ENCODE results near the gene HLA-DOA.

The HLA-DOA gene

DNA sequence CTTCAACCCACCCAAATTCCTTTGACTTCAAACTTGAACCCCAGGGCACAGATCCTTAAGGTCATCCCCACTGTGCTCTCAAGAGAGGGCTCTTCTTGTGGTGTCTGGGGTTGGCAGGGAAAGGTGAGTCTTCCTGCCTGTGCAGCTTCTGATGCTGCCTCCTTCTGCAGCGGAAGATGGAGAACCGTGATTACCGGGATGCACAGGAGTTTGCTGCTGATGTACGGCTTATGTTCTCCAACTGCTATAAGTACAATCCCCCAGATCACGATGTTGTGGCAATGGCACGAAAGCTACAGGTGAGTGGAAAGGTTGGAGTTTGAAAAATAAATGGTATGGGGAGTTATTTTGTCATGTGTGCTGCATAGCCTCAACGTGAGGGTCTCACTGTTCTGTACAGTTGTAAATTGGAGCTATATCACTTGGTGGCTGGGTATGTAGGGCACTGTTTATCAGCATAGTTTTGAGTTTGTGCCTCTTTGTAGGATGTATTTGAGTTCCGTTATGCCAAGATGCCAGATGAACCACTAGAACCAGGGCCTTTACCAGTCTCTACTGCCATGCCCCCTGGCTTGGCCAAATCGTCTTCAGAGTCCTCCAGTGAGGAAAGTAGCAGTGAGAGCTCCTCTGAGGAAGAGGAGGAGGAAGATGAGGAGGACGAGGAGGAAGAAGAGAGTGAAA, 32.0 kb downstream of the HLA-DOA start:
- DNase-seq, result no peak

DNA sequence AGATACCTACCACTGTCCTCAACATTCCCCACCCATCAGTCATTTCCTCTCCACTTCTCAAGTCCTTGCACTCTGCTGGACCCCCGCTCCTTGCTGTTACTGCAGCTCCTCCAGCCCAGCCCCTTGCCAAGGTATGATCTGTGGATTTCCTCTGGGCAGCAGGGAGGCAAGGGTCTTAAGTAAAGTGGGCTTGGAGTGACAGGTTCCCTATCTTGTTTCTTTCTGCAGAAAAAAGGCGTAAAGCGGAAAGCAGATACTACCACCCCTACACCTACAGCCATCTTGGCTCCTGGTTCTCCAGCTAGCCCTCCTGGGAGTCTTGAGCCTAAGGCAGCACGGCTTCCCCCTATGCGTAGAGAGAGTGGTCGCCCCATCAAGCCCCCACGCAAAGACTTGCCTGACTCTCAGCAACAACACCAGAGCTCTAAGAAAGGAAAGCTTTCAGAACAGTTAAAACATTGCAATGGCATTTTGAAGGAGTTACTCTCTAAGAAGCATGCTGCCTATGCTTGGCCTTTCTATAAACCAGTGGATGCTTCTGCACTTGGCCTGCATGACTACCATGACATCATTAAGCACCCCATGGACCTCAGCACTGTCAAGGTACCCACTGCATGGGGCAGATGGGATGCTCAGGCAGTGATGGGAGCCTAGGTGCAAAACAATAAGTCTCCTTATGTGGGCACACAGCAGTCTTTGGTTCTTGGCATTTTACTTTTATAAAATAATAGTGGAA, 32.9 kb downstream of the HLA-DOA start:
- no peak for DNase-seq

DNA sequence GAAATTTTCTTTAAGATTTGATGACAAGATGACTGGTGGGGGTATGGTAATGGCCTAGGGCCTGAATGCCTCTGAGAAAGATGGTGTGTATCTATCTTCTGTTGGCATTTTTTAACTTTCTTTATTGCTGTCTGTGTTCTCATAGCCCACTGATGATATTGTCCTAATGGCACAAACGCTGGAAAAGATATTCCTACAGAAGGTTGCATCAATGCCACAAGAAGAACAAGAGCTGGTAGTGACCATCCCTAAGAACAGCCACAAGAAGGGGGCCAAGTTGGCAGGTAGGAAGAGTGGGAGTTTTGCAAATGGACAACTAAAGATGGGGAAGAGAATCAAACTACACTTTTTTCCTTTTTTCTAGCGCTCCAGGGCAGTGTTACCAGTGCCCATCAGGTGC, 33.5 kb downstream of the HLA-DOA start:
- no peak for DNase-seq

DNA sequence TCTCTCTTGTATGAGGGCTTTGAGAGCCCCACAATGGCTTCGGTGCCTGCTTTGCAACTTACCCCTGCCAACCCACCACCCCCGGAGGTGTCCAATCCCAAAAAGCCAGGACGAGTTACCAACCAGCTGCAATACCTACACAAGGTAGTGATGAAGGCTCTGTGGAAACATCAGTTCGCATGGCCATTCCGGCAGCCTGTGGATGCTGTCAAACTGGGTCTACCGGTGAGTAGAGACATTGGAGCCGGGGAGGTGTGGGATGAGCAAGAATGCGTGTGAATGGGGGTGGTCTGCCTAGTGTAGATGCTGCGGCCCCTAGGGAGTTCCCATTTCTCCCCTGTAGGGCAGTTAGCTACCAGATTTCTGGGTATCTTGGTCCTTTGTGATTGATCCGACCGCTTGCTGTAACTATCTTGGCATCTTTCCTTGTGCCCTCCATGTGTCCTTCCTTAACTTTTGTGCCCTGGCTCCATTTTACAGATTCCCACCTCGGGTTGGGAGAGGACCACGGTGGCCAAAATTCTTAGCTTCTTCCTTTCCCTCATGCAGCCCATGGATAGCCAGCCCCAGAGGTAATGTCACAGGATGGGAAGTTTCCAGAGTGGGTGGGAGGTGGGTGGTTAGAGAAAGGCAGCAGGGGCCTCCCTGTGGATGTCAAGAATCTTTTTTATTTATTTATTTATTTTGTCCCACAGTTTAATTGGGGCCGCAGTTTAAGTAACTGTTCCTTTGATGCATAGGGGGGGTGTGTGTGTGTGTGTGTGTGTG, 34.7 kb downstream of the HLA-DOA start:
- no peak for DNase-seq

DNA sequence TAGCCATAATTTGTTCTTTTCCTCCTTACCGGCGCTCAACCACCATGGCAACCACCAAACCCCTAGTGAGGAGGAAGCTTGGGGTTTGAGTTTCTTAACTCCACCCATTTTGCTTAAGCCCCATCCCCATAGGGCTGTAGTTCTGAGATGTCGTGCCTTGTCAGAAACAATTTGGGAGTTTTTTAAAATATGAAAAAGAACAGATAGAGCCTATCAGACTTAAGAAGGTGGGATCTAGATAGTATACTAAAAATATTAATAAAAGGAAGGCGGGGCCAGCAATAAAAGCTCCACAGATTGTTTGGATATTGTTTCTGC, 35.4 kb downstream of the HLA-DOA start:
- no peak for DNase-seq

DNA sequence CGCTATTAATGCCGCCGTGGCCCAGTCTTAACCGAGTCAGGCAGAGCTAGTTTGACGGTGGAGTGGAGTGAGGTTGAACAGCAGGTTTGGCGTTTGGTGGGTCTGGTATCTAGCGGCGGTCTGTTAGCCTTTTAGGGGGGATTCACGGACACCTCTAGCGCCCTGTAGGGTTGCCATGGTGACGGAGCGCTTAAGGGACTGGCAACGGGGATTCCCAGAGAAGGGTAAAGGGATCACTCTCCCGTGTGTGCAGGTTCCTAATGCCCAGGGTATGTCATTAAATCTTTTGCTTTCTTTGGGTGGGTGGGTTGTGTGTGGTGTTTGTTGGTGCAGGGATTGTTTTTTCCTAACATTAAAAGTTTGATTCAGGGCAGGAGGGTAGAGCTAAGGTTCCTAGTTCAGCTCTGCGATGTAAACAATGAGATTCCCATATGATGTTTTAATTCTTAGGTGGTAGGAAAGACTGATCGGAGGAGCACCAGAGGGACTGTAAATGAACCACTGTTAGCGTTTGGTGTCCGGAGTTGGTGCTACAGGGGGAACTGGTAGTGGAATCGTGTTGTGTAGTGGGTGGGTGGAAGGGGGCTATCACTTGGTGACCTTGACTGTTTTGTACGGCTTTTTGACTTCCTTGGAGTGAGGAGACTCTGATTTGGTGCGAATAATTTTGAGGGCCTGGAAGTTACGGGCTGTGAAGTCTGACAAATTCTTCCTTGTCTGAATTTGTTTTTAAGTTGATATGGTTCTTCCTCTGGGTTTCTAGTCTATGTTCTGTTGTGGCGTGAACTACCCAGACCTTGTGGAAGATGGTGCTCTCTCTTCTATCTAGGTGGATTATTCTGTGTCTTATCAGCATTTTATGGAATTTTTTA, 36.0 kb downstream of the HLA-DOA start:
- peak; percentile 49 for DNase-seq

DNA sequence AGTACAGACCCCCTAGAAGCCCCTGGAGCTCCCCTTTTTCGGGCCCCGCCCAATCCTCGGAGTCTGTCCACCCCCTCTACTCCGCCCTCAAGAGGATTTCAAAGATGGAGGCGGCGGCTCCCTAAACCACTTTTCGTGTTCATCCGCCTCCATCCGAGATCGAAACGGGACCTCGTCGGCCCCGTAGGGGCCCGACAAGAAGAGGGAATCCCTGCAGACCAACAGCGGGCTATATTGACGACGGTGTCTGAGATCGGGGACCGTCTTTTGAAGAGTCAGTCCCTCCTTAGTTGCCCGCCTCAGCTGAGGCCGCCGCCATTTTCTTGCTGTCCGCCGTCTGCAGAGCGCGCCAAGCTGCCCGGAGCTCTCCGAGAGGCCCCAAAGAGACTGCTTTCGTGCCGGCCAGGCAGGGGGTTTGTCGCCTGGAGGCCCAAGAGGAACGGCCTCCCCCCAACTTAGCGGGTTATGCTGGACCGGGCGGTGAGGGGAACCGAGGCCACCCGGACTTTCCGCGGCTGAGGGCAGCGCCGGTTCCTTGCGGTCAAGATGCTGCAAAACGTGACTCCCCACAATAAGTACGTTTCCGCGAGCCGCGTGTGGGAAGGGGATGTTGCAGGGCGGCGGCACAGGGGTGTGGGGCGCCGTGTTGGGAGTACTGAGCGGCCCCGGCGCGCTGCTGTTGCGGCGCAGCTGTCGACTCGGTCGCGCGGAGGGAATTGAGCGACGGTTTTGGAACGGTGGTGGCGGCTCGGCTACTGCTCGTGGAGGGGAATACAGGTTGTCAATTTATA, 36.8 kb downstream of the HLA-DOA start:
- DNase-seq, result no peak

DNA sequence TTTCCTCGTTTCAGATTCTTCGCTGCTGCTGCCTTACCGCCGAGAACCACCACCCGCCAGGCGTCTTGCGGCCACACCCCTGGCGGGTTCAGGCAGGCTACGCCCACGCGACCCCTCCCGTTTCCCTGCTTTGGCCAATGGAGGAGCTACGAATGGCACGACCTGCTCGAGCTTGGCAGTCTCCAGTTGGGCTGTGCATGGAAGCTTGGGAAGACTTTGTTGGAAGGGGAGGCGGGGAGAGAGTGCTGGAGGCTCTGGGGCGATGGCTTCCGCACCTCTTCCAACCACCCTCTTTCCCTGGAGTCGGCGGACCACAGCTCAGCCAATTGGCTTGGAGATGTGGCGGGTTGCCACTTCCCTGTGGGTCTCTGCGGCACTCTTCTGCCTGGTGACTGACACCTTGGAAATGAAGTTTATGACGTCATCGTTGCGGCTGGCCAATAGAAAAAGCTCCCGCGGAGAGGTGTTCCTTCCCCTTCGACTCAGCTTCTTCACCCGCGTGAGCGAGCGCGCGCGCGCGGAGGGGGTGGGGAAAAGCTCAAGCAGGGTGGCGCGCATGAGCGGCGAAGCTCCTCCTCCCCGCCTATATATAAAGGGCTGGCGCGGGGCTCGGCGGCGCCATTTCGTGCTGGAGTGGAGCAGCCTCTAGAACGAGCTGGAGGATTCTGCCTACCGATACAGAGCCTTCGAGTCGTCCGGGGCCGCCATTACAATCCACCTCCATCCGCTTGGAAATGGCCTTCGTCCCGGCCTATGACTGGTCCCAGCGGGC, 37.6 kb downstream of the HLA-DOA start:
- DNase-seq, result peak; percentile 100

DNA sequence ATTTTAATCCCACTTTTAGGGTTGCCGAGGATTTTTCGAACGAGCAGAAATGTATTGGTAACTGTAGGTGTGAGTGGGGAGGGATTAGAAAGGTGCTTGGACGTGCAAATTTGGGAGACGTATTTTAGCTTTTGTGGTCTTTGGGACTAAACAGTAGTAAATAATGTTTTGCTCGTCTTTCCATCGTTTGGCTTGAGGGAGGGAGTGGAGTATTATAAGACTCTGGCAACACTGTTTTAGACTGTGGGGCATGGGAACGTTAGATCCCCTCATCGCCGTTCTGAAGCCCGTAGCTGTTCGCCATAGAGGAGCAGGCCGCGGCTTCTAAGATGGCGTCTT, 38.2 kb downstream of the HLA-DOA start:
- DNase-seq, result no peak

DNA sequence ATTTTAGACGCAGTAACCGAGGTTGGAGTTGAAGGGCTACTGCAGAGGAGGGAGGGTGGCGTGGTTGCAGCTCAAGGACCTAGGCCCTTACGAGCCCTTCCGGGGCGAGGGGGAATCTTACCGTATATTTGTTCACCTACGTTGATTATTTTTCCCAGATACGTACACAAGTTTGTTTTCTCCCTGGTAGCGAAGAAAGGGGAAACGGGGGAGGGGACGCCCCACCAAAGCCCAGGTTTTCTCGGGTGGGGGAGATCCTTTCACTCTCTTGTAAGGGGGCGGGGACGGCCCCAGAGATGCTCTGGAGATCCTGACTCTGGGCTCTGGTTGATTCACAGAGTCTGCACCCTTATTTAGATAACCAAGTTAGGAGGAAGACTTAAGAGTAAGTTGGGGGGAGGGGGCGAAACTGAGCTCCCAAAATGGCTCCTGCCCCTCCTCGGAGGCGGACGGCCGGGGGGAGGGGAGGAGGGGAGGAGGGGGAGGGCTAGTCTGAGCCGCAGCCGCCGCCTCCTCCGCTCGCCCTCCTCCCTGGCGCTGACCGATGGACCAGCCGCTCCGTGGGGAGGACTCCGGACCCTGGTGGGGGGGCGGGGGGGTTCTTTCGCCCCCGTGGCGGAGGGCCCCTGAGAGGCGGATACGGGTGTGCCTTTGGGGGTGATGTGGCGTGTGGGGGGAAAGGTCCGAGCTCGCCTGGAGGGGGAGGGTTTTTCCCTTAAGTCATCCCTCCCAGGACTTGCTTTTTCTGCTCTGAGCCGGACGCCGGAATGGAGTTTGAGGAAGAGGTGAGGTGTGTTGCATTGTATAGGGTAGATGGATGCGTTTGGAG, 38.8 kb downstream of the HLA-DOA start:
- DNase-seq, result peak; percentile 95

DNA sequence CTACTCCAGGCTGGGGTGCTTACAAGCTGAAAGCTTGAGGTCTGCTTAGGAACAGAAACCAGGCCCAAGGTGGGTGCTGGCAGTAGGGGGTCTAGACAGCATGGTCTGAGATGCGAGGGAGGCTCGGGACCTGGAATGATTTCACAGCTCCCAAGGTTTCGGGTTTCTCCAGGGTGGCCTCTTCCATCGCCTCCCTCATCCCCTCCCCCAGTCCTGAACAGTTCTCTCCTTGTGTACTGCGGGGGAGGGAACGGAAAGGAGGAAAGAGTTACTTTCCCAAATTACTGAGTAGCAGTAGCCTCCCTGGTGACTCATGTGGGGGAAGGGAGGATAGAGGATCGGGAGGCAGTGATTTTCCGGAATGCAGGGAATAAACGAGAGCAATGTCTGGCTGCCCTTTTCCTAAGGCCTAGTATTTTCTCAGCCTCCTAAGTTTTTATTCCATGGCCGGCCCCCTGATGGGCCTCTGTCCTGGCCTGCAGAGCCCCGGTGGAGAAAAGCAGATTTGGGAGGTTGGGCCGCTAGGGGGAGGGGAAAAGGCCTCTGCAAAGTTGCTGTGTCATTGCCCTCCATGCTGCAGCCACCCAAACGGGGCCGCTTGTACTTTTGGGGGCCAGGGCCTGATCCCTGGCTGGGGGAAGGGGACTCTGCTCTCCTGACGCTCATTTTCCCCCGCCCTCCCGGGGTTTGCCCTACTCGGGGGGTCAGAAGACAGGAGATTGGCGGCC, 39.5 kb downstream of the HLA-DOA start:
- peak; percentile 91 for DNase-seq

DNA sequence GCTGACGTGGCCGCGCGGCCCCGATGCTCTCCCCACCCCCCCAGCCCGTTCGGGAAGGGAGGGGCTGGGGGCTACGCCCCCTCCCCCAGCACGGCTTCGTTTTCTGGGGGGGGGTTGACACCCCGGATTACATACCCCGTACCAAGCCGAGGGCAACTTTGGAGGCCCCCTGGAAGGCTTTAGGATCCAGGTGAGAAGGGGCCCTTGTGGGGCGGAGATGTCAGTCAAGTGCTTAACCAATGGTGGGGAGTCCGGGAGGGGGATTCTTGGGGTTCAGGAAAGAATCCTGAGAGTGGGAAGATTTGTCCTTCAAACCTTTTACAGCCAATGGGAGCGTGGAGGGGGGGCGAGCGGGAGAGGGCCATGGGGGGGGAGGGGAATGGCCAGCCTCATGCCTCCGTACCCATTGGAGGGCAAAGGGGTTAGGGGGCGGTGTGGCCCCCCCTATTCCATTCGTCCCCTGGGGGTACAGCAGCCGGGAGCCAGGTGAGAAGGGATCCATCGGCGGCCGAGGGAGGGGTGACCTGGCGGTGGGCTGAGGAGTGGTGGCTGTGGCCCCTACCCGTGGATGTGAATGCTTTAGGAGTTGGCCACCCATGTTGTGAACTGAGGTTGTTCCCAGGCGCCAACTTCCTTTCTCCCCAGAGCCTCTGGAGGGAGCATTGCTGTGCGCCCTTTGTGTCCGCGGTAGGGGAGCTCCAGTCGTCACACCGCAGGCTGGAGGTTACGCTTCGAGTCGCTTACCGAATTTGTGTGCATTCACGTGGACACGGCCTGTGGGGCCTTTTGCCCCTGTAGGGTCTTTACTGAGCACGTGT, 40.3 kb downstream of the HLA-DOA start:
- peak; percentile 88 for DNase-seq

DNA sequence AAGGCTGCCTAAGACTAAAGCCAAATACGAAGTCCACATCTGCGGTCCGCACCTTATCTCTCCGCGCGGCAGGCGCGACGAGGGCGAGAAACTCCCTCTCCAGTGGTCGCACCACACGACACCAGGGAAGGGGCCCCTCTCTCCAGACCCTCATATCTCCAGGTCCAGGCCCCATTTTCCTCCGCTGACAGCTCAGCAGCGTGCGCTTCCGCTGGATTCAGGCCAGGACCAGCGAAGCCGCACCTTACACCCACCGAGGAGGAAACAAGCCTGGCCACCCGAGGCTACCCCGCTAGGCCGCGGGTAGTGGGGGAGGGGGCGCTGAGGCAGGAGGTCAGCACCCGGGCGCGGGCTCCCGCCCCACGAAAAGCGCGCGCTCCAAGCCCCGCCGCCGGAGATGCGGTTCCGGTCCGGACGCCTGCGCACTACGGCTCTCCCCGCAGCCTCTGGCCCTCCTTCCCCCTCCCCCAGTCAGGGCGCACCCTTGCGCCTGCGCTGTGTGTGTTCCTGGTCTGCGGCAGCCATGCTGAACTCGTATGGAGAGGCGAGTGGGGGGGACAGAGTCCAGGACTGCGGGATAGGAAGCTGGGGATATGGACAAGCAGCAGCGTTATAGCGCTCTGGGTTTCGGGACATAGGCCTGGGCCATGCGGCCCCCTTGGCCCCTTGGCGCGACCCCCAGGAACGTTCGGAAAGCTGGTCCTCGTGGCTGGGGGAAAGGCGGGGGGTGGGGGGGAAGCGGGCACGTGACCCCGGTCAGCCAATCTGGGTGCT, 41.1 kb downstream of the HLA-DOA start, which contains the start of gene BRD2:
TSS of gene BRD2 (plus strand) at position 502 of the 774 bp plus-strand sequence. CDS start 4,305 bp downstream, outside the sequence.
- DNase-seq, result peak; percentile 99

DNA sequence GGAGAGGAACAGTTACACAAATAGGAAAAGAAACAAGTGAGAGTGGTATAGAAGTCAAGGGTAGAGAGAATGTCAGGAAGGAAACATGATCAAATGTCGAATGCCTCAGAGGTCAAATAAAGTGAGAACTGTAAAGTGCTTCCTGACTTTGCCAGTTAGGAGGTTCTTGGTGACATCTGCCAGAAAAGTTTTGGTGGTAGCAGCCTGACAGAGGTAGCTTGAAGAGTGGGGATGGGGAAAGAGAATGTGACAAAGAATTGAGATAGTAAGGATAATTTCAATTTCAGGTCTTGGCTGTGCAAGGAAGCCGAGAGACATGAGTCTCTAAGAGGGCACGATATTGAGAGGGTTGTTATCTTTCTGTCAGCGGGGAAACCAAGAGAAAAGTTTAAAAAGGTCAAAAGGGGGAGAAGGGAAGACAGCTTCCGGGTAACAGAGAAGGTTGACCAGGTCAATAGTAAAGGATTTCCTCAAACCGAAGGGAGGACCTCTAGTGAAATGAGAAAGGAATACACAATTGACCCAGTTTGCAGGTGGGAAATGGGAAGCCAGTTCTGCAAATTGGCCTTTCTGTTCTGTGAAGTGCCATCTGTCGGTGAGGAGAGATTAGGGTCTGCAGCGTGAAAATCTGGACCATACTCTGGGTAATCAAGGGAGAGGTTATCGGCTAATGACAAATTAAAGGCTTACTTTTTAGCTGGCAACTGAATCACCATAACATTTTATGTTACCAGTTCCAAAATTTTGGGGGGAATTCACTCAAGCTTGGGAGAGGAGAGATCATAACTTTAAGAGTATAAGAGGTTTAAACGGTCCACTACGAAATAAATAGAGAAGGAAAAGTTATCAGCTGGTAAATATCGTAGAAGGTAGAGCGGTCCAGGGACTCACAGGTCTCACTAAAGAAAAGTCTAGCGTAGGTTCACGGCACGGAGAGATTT, 42.0 kb downstream of the HLA-DOA start:
- no peak for DNase-seq

DNA sequence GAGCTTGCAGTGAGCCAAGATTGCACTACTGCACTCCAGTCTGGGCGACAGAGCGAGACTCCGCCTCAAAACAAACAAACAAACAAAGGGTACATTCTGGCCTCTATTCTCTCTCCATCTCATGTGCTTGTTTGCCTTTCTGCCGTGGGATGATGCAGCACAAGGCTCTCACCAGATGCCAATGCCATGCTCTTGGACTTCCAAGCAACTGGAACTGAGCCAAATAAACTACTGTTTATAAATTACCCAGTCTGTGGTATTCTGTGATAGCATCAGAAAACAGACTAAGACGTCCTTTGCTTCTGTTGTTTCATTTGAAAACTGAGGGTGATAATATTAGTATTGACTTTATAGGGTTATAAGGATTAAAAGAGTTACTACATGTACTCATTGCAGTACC, 44.6 kb downstream of the HLA-DOA start:
- DNase-seq, result no peak

DNA sequence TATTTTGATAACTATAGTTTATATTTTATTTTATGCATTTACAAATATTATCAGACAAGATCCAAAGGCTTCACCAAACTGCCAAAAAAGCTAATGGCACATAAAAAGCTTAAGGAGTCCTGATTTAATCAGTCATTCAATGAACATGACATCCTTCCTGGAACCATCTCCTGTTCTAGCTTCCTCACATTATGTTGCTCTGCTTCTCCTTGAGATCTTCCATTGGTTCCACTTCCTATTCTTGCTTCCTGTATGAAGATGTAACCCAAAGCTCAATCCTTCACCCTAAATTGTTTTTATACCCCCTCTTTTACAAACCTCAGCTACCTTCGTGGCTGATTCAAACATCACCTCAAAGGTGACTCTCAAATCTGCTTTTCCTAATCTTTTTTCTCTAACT, 45.5 kb downstream of the HLA-DOA start:
- DNase-seq, result no peak
